Measurements from ENCODE around the gene RNF223.
"Not testable (repeated sequence)": the region's sequence is repeated elsewhere in the genome, so short reads cannot be mapped to it uniquely, and the experiment has no call there.

The RNF223 gene

DNA sequence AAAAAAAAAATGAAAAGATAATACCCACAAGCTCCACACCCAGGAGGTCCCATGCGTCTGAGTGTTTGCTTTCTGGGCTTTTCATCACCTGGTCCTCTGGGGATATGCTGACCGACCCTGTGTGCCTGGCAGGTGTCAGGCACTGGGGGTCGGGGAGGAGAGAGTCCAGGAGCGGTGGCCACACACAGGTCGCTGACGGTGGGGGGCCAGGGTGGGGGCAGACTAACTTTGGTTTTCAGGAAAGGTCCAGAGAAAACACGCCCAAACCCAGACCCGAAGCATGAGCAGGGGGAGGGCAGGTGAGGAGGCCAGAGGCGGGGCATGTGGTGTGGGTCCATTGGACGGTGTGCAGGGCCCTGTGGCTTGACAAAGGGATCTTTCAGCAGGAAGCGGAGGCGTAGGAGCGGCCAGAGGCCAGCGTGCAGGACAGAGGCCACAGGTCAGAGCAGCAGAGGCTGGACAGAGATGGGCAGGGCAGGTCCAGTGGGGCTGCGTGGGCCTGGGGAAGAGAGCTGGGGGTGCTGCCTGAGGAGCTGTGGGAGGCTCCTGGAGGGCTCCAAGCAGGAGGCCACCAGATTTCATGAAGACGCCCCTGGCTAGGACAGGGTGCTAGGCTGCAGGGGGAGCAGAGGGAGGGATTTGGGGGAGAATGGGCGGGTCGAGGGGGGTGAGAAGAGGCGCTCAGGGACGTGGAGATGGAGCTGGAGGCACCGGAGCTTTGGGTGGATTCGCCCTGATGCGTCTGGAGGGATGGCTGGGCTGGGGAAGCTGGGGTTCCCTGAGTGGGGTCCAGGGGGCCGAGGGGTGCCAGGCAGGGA, 15.8 kb downstream of the RNF223 start:
- DNase-seq = no peak

DNA sequence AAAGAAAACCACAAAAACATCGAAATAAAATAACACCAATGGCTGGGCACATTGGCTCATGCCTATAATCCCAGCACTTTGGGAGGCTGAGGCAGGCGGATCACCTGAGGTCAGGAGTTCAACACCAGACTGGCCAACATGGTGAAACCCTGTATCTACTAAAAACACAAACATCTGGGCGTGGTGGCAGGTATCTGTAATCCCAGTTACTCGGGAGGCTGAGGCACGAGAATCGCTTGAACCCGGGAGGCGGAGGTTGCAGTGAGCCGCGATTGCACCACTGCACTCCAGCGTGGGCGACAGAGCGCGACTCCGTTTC, 16.4 kb downstream of the RNF223 start:
- not testable (repeated sequence) for DNase-seq

DNA sequence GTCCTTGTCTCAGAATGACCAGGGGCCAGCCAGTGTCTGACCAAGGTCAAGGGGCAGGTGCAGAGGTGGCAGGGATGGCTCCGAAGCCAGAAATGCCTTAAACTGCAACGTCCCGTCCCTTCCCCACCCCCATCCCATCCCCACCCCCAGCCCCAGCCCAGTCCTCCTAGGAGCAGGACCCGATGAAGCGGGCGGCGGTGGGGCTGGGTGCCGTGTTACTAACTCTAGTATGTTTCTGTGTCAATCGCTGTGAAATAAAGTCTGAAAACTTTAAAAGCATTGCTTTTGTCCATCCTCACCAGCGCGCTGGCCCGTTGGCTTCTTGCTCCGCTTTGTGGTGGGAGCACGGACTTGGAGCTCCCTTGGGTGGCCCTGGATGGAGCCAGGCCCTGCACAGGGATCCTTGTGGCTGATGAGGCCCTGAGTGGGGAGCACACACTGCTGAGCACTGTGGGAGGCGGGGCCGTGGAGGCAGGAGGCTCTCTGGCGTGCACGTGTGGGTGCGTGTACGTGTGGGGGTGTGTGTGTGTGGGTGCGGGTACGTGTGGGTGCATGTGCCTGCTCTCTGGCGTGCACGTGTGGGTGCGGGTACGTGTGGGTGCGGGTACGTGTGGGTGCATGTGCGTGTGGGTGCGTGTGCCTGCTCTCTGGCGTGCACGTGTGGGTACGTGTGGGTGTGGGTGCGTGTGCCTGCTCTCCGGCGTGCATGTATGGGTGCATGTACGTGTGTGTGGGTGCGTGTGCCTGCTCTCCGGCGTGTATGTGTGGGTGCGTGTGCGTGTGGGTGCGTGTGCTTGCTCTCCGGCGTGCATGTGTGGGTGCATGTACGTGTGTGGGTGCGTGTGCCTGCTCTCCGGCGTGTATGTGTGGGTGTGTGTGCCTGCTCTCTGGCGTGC, 18.0 kb downstream of the RNF223 start:
- no peak for DNase-seq

DNA sequence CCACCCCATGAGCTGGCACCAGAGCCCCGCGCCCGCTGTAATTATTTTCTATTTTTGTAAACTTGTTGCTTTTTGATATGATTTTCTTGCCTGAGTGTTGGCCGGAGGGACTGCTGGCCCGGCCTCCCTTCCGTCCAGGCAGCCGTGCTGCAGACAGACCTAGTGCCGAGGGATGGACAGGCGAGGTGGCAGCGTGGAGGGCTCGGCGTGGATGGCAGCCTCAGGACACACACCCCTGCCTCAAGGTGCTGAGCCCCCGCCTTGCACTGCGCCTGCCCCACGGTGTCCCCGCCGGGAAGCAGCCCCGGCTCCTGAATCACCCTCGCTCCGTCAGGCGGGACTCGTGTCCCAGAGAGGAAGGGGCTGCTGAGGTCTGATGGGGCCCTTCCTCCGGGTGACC, 19.1 kb downstream of the RNF223 start:
- no peak for DNase-seq

DNA sequence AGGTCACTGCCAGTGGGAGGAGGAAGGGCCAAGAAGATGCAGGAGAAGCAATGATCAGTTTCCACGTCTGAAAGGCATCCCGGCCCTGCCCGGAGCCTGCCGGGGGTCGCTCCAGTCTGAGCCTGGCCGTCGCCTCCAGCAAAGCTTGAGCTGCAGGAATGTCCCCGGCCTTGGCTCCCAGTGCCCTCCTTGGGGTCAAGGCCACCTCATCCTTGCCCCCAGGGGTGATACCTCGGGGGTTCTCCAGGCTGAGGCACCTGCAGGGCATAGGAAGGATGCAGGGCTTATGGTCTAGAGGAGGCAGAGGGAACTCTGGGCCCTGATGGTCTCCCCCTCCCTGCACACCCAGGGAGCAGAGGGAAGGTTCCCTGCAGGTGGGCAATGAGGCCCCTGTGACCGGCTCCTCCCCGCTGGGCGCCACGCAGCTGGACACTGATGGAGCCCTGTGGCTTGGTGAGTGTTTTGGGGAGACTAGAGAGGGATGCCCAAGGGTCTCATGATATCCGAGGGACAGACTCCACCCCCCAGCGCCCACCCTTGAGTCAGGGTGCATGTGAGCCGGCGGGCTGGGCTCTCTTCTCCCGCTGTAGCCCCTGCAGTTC, 19.9 kb downstream of the RNF223 start:
- DNase-seq = no peak

DNA sequence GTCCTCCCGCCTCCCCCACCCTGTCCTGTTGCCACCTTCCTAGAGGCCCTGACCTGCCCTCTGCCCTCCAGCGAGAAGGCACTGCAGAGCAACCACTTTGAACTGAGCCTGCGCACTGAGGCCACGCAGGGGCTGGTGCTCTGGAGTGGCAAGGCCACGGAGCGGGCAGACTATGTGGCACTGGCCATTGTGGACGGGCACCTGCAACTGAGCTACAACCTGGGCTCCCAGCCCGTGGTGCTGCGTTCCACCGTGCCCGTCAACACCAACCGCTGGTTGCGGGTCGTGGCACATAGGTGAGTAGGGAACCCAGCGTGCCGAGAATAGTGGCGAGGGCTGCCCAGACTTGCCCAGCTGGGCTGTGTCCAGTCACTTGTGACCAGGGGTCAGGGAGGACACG, 20.4 kb downstream of the RNF223 start:
- DNase-seq = no peak

DNA sequence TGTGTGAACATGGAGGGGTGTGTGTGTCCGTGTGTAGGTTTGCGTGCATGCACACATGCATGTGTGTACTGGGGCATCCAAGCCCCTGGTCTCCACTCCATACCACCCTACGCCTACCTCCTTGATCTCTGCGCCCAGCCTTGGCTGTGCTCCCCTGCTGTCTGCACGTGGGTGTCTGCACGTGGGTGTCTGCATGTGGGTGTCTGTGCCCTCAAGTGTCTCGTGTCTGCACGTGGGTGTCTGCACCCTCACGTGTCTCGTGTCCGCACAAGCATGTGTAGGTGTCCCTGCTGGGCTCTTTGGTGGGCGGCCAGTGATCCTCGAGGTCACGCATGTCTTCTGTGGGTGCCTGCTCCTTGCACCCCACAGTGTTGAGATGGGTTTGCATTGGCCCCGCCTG, 21.1 kb downstream of the RNF223 start:
- no peak for DNase-seq

DNA sequence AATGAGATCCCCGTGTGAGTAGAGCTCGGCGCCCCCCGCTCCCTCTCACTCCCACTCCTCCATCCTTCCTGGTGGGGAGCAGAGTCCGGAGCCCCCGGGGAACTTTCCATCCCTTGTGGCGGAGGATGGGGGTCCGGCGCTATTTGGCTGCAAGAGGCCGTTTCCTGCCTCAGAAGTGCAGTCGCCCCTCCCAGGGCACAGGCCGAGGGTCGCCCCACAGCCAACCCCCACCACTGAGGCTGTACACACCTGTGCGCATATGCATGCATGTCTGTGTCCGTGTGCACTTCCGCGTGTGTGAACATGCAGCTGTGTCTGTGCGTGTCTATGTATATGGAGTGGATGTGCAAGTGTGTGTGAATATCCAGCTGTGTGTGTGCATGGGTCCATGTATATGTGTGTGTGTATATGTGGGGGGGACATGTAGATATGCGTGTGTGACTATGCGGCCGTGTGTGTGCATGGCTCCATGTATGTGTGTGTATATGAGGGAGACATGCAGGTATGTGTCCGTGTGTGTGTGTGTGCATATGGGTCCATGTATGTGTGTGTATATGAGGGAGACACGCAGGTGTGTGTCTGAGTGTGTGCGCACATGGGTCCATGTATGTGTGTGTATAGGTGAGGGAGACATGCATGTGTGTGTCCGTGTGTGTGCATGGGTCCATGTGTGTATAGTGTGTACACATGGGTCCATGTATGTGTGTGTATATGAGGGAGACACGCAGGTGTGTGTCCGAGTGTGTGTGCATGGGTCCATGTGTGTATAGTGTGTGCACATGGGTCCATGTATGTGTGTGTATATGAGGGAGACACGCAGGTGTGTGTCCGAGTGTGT, 21.9 kb downstream of the RNF223 start:
- no peak for DNase-seq

DNA sequence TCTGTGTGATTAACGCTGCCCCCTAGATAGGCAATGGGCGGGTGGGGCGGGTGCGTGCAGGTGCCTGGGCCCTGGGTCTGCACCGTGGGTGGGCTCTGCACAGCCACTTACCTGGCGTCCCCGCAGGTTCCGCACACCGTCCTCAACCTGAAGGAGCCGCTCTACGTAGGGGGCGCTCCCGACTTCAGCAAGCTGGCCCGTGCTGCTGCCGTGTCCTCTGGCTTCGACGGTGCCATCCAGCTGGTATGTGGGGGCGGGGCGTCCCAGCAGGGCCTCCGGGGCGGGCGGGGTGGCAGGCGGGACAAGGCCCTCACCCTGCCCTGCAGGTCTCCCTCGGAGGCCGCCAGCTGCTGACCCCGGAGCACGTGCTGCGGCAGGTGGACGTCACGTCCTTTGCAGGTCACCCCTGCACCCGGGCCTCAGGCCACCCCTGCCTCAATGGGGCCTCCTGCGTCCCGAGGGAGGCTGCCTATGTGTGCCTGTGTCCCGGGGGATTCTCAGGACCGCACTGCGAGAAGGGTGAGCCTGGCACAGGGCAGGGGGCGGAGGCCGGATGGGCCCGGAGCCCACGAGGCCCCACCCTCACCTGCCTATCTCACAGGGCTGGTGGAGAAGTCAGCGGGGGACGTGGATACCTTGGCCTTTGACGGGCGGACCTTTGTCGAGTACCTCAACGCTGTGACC, 22.8 kb downstream of the RNF223 start:
- DNase-seq = no peak

DNA sequence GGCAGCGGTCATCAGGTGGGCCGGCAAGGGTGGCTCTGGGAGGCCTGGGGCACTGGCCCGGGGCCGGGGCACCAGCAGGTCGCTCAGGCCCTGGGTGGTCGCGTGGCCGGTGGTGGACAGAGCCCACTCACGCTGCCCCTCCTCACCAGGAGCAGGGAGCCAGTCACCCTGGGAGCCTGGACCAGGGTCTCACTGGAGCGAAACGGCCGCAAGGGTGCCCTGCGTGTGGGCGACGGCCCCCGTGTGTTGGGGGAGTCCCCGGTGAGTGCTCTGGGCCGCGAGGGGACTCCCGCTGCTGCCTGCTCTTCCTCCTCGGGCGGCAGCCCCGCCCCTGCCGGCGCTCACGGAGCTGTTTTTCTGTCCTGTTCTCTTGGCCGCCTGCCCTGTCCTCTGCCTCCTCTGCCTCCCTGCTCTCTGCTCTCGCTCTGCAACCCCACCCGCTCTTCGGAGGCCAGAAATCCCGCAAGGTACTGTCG, 23.5 kb downstream of the RNF223 start:
- DNase-seq = no peak

DNA sequence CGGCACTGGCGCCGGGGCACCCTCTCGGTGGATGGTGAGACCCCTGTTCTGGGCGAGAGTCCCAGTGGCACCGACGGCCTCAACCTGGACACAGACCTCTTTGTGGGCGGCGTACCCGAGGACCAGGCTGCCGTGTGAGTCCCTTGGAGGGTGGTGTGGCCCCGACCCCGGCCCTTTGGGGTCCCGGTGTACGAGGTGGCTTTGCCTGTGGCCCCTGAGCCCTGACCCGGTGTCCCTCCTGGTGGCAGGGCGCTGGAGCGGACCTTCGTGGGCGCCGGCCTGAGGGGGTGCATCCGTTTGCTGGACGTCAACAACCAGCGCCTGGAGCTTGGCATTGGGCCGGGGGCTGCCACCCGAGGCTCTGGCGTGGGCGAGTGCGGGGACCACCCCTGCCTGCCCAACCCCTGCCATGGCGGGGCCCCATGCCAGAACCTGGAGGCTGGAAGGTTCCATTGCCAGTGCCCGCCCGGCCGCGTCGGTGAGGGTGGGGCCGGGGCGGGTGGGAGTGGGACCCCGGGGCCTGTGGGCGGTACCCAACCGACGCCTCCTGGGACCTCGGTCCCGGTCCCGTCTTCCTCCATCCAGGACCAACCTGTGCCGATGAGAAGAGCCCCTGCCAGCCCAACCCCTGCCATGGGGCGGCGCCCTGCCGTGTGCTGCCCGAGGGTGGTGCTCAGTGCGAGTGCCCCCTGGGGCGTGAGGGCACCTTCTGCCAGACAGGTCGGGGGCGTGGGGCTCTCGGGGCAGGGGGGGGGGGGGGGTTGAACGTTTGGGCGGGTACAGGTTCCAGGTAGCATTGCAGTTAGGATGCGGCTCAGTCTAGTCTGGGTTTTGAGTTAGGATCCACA, 24.6 kb downstream of the RNF223 start:
- DNase-seq = no peak

DNA sequence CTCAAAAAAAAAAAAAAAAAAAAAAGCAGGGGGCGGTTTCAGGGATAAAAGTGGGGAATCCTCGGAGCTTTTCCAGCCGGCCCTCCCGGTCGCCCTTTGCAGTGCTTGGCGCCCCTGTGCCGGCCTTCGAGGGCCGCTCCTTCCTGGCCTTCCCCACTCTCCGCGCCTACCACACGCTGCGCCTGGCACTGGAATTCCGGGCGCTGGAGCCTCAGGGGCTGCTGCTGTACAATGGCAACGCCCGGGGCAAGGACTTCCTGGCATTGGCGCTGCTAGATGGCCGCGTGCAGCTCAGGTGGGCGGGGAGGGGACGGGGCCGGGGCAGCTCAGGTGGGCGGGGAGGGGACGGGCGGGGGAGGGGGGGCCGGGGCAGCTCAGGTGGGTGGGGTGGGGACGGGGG, 25.3 kb downstream of the RNF223 start:
- no peak for DNase-seq

DNA sequence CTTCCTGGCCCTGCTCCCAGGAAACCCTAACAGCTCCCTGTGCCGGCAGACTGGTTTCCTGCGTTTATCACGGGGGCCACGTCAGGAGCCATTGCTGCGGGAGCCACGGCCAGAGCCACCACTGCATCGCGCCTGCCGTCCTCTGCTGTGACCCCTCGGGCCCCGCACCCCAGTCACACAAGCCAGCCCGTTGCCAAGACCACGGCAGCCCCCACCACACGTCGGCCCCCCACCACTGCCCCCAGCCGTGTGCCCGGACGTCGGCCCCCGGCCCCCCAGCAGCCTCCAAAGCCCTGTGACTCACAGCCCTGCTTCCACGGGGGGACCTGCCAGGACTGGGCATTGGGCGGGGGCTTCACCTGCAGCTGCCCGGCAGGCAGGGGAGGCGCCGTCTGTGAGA, 26.1 kb downstream of the RNF223 start:
- DNase-seq = no peak

DNA sequence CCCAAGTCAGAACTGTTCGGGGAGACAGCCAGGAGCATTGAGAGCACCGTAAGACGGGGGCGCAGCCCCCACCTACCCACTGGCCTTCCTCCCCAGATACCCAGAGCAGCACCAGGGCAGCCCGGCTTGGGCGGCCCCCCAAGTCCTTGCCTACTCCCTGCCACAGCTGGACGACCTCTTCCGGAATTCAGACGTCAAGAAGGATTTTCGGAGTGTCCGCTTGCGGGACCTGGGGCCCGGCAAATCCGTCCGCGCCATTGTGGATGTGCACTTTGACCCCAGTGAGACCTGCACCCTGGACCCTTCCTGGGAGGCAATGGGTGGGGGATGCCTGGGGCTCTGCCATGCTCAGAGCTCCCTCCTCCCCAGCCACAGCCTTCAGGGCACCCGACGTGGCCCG, 26.7 kb downstream of the RNF223 start:
- DNase-seq = no peak

DNA sequence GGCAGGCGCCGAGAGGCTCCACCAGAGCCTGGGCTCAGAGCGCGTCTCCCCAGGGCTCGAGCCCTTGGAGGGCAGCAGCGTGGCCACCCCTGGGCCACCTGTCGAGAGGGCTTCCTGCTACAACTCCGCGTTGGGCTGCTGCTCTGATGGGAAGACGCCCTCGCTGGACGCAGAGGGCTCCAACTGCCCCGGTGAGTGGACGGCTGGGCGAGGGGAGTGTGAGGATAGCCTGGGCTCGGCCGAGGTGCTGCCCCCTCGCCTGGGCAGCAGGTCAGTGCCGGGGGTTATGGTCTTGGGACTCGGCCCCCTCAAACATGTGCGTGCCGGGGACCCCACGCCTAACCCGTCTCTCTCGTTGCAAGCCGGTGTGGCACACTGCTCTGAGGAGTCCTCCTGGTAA, 27.3 kb downstream of the RNF223 start:
- DNase-seq = no peak

DNA sequence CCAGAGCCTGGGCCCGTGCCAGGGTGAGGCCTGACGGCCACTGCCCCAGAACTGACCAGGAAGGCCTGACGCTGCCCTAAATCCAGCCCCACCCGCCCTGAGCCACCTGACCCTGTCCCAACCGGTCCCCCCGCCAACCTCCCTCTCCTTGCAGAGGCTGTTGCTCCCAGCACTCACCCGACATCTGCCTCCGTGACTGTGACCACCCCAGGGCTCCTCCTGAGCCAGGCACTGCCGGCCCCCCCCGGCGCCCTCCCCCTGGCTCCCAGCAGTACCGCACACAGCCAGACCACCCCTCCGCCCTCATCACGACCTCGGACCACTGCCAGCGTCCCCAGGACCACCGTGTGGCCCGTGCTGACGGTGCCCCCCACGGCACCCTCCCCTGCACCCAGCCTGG, 27.9 kb downstream of the RNF223 start:
- no peak for DNase-seq

DNA sequence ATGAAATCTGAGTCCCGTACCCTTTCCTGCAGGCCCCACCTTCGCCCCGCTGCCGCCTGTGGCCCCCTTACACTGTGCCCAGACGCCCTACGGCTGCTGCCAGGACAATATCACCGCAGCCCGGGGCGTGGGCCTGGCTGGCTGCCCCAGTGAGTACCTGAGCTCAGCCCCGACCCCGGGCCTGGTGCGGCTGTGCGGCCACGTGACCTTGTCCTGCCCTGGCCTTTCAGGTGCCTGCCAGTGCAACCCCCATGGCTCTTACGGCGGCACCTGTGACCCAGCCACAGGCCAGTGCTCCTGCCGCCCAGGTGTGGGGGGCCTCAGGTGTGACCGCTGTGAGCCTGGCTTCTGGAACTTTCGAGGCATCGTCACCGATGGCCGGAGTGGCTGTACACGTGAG, 29.0 kb downstream of the RNF223 start:
- no peak for DNase-seq

DNA sequence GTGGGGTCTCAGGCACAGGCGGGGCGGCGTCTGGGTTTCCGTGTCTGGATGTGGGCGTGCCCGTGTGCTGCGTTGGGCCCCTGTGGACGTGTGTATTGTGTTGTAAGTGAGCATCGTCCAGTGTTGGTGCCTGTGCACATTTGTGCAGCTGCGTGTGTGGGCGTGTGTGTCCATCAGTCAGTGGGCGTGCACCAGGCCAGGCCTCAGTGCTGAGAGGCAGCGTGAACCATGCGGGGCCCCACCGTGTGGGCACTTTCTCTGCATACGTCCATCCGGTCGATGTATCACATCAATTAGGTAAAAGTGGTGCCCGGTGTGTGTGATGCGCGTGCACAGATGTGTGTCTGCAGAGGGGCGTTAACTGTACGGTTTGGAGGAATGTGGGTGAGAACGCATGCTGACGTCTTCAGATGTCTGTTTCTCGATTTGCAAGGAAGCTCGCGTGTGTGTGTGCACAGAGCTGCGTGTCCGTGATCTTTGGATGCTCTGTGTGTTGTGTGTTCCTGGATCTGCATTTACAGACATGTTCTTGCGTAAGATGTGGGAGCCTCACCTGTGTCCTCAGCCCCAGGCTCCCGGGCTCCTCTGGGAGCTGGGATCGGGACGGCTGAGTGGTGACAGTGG, 29.5 kb downstream of the RNF223 start:
- no peak for DNase-seq

DNA sequence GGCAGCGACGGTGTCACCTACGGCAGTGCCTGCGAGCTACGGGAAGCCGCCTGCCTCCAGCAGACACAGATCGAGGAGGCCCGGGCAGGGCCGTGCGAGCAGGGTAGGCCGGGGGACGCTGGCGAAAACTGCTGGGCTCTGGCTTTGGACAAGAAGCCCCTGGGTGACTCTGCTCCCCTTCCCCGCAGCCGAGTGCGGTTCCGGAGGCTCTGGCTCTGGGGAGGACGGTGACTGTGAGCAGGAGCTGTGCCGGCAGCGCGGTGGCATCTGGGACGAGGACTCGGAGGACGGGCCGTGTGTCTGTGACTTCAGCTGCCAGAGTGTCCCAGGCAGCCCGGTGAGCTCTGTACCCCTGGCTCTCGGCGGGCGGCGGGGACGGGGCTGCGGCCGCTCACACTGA, 30.2 kb downstream of the RNF223 start:
- DNase-seq = no peak

DNA sequence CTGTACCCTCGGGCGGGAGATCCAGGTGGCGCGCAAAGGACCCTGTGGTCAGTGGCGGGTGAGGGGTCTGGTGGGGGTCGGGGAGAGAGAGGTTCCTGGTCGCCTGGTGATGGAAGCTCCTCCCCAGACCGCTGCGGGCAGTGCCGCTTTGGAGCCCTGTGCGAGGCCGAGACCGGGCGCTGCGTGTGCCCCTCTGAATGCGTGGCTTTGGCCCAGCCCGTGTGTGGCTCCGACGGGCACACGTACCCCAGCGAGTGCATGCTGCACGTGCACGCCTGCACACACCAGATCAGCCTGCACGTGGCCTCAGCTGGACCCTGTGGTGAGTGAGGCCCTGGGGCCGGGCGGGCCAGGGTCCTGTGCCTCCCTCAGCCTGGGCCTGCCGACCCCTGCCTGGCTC, 30.7 kb downstream of the RNF223 start:
- DNase-seq = no peak

DNA sequence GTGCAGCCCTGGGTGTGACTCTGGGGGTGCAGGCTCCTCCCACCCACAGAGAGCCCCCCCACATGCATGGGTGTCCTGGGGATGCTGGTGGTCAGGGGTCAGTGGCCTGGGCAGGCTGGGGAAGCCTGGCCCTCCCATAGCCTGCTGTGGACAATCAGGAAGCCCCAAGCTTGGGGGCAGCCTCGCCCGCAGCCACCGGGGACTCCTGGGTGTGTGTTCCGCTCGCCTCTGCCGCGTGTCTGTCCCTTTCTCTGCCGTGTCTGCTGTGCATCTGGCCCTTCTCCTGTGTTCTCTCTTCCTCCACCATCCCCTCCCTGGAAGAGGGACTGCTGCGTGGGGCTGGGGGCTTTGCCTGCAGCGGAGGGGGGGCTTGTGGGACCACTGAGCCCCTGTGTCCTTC, 31.3 kb downstream of the RNF223 start:
- no peak for DNase-seq
